Activated CD4-positive, CD25-positive, alpha-beta regulatory T cell (primary cell): ENCODE measurements around the gene ZFY.
"Not testable (repeated sequence)": the region's sequence is repeated elsewhere in the genome, so short reads cannot be mapped to it uniquely, and the experiment has no call there.

Experiments used
- DNase-seq, 4 experiments: peaks; one replicate each; lab custom pipeline; 2025; lab: John Stamatoyannopoulos, UW

The ZFY gene

GRCh38 chrY:2973110-2973751, 38.0 kb downstream of the ZFY start:
- DNase-seq: no peak

DNA sequence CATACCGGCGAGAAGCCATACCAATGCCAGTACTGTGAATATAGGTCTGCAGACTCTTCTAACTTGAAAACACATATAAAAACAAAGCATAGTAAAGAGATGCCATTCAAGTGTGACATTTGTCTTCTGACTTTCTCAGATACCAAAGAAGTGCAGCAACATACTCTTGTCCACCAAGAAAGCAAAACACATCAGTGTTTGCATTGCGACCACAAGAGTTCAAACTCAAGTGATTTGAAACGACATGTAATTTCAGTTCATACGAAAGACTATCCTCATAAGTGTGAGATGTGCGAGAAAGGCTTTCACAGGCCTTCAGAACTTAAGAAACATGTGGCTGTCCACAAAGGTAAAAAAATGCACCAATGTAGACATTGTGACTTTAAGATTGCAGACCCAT, 44.1 kb downstream of the ZFY start:
- DNase-seq: no peak

DNA sequence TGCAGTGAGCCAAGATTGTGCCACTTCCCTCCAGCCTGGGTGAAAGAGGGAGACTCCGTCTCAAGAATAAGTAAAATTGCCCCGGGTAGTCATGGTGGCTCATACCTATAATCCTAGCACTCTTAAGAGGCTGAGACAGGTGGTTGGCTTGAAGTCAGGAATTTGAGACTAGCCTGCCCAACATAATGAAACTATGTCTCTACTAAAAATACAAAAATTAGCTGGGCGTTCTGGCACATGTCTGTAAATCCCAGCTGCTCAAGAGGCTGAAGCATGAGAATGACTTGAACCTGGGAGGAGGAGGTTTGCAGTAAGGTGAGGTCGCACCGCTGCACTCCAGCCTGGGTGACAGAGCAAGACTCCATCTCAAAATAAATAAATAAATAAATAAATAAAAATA, 49.3 kb downstream of the ZFY start:
- no peak for DNase-seq

DNA sequence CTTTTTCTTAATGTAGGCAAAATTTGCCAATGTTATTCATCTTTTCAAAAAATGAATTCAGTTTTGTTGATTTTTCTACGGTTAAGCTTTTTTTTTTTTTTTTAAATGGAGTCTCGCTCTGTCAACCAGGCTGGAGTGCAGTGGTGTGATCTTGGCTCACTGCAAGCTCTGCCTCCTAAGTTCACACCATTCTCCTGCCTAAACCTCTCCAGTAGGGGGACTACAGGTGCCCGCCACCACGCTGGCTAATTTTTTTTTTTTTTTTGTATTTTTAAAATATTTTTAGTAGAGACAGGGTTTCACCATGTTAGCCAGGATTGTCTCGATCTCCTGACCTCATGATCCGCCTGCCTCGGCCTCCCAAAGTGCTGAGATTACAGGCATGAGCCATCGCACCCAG, 52.0 kb downstream of the ZFY start:
- not testable (repeated sequence) for DNase-seq

DNA sequence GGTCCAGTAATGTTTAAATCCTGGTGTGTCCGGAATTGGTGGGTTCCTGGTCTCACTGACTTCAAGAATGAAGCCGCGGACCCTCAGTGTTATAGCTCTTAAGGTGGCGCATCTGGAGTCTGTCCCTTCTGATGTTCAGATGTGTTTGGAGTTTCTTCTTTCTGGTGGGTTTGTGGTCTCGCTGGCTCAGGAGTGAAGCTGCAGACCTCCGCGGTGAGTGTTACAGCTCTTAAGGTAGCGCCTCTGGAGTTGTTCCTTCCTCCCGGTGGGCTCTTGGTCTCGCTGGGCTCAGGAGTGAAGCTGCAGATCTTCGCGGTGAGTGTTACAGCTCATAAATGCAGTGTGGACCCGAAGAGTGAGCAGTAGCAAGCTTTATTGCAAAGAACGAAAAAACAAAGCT, 62.2 kb downstream of the ZFY start:
- not testable (repeated sequence) for DNase-seq

DNA sequence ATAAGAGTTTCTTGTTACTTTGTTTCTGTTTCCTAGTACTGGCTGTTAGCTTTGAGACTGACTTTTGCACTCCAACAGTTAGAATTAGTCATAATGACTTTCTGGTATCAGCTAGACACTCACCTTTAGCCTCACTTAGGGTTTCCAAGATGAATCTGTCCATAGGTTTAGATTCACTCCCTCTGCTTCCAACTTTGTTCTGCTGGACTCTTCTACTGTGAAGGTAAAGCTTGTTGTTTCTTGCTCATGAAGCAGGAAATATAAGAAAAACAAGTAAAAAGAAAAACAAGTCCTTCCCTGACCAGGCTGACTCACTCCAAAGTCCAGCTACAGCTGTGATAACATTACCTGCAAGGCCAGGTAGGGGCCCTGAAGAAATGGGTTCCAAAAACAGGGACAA, 67.0 kb downstream of the ZFY start:
- no peak for DNase-seq

- peak in 1 of 4 experiments; percentile 0 for DNase-seq
Observed at GRCh38 chrY:3002680-3003515, 67.7 kb downstream of the ZFY start.

- DNase-seq: no peak
Observed at GRCh38 chrY:3003516-3003830, 68.3 kb downstream of the ZFY start.

- DNase-seq: peak in 3 of 4 experiments; percentile 0
Observed at GRCh38 chrY:3003846-3004245, 68.7 kb downstream of the ZFY start.

- DNase-seq: not testable (repeated sequence)
Observed at GRCh38 chrY:3006031-3006430, 70.8 kb downstream of the ZFY start.

GRCh38 chrY:3007967-3008366, 72.8 kb downstream of the ZFY start:
- DNase-seq: no peak

DNA sequence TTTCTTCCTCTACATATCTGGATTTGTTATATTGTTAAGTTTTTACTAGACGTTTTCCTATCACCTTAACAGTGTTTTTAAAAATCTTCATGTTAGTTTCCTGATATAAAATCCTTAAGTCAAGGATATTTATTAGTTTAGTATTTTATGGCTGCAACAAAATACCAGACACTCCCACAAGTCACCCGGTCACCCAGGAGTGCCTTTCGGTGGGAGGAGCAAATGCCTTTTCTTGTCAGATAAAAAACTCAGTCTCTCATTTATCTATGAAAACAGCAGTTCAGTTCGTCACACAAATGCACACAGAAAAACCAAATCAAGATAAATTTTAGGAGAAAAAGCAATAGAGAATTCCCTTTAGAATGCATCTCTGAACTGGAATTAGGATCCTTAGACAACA, 77.0 kb downstream of the ZFY start:
- DNase-seq: no peak

- DNase-seq: no peak
Observed at GRCh38 chrY:3016594-3016993, 81.4 kb downstream of the ZFY start.

DNA sequence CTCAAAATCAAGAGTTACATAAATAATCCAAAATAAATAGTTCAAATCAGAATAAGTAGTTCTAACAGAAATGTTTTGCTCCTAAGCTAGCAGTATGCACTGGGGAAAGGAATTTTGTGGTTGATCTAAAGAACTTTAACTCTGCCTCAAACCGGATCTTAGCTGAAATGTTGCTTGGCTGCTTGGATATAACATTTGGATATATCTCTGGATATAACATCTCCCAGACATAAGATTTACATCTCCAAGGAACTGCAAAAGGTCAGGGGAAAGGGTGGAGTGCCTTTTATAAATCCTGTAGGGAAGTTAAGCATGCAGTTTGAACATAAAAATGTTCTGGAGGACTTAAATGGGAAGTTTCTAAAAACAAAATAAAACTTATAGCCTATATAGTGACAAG, 83.4 kb downstream of the ZFY start:
- DNase-seq: no peak

GRCh38 chrY:3019584-3019983, 84.4 kb downstream of the ZFY start:
- no peak for DNase-seq

DNA sequence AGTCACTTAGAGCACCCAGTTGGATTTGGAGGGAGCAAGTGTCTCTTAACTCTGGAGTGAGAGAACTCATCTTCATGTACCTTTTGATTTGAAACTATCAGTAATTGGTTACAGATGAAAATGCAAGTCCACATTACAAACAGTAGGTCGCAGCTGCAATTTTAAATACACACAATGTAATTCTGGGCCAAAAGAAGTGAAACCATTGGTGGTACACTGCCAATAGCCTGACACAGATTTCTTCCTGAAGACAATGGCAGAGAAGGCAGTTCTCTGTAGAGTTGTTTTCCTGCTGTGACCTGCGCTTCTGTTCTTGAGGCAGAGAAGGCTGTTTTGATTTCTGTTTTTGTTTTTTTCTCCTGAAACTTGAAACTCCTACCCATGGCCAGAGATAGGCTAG, 86.0 kb downstream of the ZFY start:
- DNase-seq: no peak

DNA sequence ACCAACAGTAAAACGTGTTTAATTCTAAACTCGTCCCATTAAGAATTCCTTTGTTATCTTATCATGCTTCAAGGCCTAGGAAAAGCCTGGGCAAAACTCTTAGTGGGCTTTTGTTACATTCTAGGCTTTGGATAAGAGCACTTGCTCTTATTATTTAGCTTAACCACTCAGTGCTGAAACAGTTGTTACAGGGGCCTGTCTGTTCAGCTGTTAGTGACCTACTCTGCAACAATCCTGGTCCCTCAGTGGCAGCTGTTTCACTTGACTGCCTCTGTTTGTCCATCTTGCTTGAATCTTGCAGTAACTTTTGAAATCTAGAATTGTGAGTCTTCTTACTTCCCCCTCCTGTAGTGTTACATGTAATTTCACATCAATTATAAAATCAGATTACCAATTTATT, 88.4 kb downstream of the ZFY start:
- no peak for DNase-seq

- no peak for DNase-seq
Observed at GRCh38 chrY:3025357-3025756, 90.2 kb downstream of the ZFY start.
